22Rv1 (cell line): ENCODE data around the gene HABP2.

ENCODE experiments used
- CTCF ChIP-seq: fragments of 450-650 bp; IDR thresholded peaks from 2 replicates; pipeline ENCODE4 v1.5.1; 2017; ENCODE audit warnings: mild to moderate bottlenecking
- ZFX ChIP-seq: fragments of 450-650 bp; IDR thresholded peaks from 2 replicates; pipeline ENCODE4 v1.6.1; 2017; ENCODE audit warnings: antibody characterized with exemption, borderline replicate concordance

- no peak for TF ChIP-seq ZFX
- no peak for TF ChIP-seq CTCF
Measured at GRCh38 chr10:113550365-113550764, 2.5 kb upstream of the HABP2 start.
